Neural progenitor cell (in vitro differentiated cells): ENCODE measurements around the gene NCKIPSD. TPM values are rescaled to one million over a fixed set of nuclear protein-coding genes. Genes with fewer than 3 reads are reported as not detected.

Source experiments
- DNase-seq: peaks from one replicate; pipeline ENCODE4 v3.0.0-alpha.2; 2016; ENCODE audit warnings: low spot score
- H2AFZ ChIP-seq: fragments of 200-600 bp; sonication (generic); replicated peaks from 2 replicates; pipeline ENCODE4 v1.6.1; 2016; ENCODE audit warnings: antibody characterized with exemption
- H3F3A ChIP-seq: fragments of 200-600 bp; sonication (generic); 2 replicates; pipeline ENCODE4 v1.6.1; 2016; ENCODE audit warnings: antibody characterized with exemption, low read depth
- H3K27ac ChIP-seq: fragments of 200-600 bp; sonication (generic); 2 replicates; pipeline ENCODE4 v1.5.1; 2016; ENCODE audit warnings: mild to moderate bottlenecking
- H3K27me3 ChIP-seq: fragments of 200-600 bp; sonication (generic); 2 replicates; pipeline ENCODE4 v1.6.1; 2016; ENCODE audit warnings: mild to moderate bottlenecking, moderate library complexity
- H3K36me3 ChIP-seq: fragments of 200-600 bp; sonication (generic); 2 replicates; pipeline ENCODE4 v1.5.1; 2016
- H3K4me1 ChIP-seq: fragments of 200-600 bp; sonication (generic); 2 replicates; pipeline ENCODE4 v1.6.1; 2016; ENCODE audit warnings: mixed run types
- H3K4me2 ChIP-seq: fragments of 200-600 bp; sonication (generic); 2 replicates; pipeline ENCODE4 v1.6.1; 2016
- H3K4me3 ChIP-seq: fragments of 200-600 bp; sonication (generic); 2 replicates; pipeline ENCODE4 v1.5.1; 2016
- H3K79me2 ChIP-seq: fragments of 200-600 bp; sonication (generic); 2 replicates; pipeline ENCODE4 v1.6.1; 2016; ENCODE audit warnings: low read depth
- H3K9ac ChIP-seq: fragments of 200-600 bp; sonication (generic); 2 replicates; pipeline ENCODE4 v1.6.1; 2016
- H3K9me3 ChIP-seq: fragments of 200-600 bp; sonication (generic); 2 replicates; pipeline ENCODE4 v1.5.1; 2016; ENCODE audit warnings: low read depth
- H4K20me1 ChIP-seq: fragments of 200-600 bp; sonication (generic); 2 replicates; pipeline ENCODE4 v1.6.1; 2016; ENCODE audit warnings: low read depth
- H3K27ac Mint-ChIP-seq: 3 replicates; pipeline ENCODE4 v1.8.0; 2021; ENCODE audit warnings: mixed read lengths
- H3K27me3 Mint-ChIP-seq: 2 replicates; pipeline ENCODE4 v1.8.0; 2022; ENCODE audit warnings: low read depth, mild to moderate bottlenecking, inconsistent platforms, moderate library complexity, mixed read lengths; ENCODE audit not compliant: insufficient read depth
- H3K36me3 Mint-ChIP-seq: 3 replicates; pipeline ENCODE4 v1.8.0; 2021; ENCODE audit warnings: mixed read lengths
- H3K4me1 Mint-ChIP-seq: 3 replicates; pipeline ENCODE4 v1.8.0; 2021; ENCODE audit warnings: mixed read lengths
- H3K4me3 Mint-ChIP-seq: 3 replicates; pipeline ENCODE4 v1.8.0; 2021; ENCODE audit warnings: mild to moderate bottlenecking, moderate library complexity, mixed read lengths
- H3K9me3 Mint-ChIP-seq: 3 replicates; pipeline ENCODE4 v1.8.0; 2020; ENCODE audit warnings: mixed read lengths
- EZH2 ChIP-seq: fragments of 200-600 bp; sonication (generic); IDR thresholded peaks from 2 replicates; pipeline ENCODE4 v1.6.1; 2017; ENCODE audit warnings: antibody characterized with exemption, mild to moderate bottlenecking, moderate library complexity
- EZH2phosphoT487 ChIP-seq: fragments of 200-600 bp; sonication (generic); IDR thresholded peaks from 2 replicates; pipeline ENCODE4 v1.6.1; 2017; ENCODE audit warnings: antibody characterized with exemption
- total RNA-seq: library from RNA; depleted of rRNA; stranded (reverse); fragments of >200 nt; gene quantifications from 2 replicates; pipeline ENCODE4 v1.2.3, GENCODE V29; 2015; ENCODE audit warnings: low replicate concordance
- TF ChIP-seq, protein P1 (sequence below): fragments of 200-600 bp; sonication (generic); IDR thresholded peaks from 2 replicates; pipeline ENCODE4 v1.5.1; 2017; ENCODE audit warnings: antibody characterized with exemption, mild to moderate bottlenecking

The NCKIPSD gene
- total RNA-seq, 1 donor from 2014 or later, result 32.8 TPM

DNA sequence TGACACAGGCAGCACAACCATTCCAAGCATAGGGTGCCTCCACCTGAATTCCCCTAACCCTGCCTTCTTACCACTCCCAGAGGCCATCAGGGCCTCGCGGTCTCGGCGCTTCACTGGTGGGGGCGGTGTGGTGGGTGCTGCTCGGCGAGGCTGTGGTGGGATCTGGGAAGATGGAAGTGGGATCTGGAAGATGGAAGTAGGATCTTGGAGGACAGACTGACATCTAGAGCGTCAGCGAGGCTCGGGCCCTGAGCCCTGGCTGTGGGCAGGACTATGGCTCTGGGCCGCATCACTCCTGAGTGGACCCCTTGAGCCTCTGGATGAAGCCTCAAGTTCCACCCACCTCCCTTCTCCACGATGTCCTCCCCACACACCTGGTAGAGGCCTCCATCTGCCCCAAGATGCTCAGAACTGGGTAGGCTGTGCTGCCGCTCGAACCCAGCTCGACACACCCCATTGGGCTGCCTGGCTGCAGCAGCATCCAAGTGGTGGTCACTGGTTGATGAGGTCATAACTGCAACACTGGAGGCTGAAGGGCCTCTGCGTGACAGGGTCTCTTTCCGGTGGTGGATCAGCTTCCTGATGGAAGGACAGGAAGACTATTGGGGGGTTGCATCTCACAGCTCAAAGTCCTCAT lies 3.6 kb downstream of the NCKIPSD start:
- Histone ChIP-seq H3K4me3 (no peak overlapping the region), H4K20me1 (peaks cover 34% of the 10 kb centered on the region), H3K36me3 (no peaks in the 10 kb centered on the region), H3F3A (peaks cover 12% of the 10 kb centered on the region), H2AFZ (no peak overlapping the region), H3K9ac (no peak overlapping the region), H3K9me3 (no peaks in the 10 kb centered on the region), H3K4me2 (no peak overlapping the region), H3K27ac (no peak overlapping the region), H3K4me1 (peaks cover 9% of the 10 kb centered on the region), H3K27me3 (no peaks in the 10 kb centered on the region), H3K79me2 (peaks cover 28% of the 10 kb centered on the region)
- Mint-ChIP-seq H3K36me3 (peaks cover 29% of the 10 kb centered on the region), H3K9me3 (no peaks in the 10 kb centered on the region), H3K27me3 (peaks cover 17% of the 10 kb centered on the region), H3K27ac (no peak overlapping the region), H3K4me3 (peak overlapping the region; percentile 93), H3K4me1 (peaks cover 20% of the 10 kb centered on the region)
- TF ChIP-seq EZH2phosphoT487 (no peak), EZH2 (no peak)
- TF ChIP-seq, protein P1, sequence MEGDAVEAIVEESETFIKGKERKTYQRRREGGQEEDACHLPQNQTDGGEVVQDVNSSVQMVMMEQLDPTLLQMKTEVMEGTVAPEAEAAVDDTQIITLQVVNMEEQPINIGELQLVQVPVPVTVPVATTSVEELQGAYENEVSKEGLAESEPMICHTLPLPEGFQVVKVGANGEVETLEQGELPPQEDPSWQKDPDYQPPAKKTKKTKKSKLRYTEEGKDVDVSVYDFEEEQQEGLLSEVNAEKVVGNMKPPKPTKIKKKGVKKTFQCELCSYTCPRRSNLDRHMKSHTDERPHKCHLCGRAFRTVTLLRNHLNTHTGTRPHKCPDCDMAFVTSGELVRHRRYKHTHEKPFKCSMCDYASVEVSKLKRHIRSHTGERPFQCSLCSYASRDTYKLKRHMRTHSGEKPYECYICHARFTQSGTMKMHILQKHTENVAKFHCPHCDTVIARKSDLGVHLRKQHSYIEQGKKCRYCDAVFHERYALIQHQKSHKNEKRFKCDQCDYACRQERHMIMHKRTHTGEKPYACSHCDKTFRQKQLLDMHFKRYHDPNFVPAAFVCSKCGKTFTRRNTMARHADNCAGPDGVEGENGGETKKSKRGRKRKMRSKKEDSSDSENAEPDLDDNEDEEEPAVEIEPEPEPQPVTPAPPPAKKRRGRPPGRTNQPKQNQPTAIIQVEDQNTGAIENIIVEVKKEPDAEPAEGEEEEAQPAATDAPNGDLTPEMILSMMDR, result no peak
- DNase-seq, result no peak

DNA sequence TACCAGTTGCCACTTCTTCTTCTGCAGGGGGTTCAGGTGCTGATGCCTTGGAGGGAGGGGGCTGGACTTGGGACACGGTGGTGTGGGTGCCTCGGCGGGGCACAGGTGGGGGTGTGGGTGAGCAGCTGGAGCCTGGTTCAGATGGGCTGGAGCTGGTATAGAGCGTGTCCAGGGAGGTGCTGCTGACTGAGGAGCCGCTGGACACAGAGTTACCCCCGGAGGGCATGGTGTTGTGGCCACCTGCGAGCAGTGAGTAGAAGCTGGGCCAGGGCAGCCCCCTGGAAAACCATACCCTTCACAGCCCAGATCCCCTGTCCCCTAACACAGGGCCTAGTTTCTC lies 4.2 kb downstream of the NCKIPSD start:
- TF ChIP-seq EZH2phosphoT487, result no peak
- TF ChIP-seq, protein P1, result no peak
- no peak for TF ChIP-seq EZH2
- Histone ChIP-seq H3K9ac (no peak overlapping the region), H3K4me1 (peaks cover 9% of the 10 kb centered on the region), H3K79me2 (peaks cover 28% of the 10 kb centered on the region), H3K4me2 (no peak overlapping the region), H3K27ac (no peak overlapping the region), H3K36me3 (no peaks in the 10 kb centered on the region), H3K4me3 (no peak overlapping the region), H2AFZ (no peak overlapping the region), H4K20me1 (peaks cover 29% of the 10 kb centered on the region), H3K27me3 (no peaks in the 10 kb centered on the region), H3F3A (peaks cover 6% of the 10 kb centered on the region), H3K9me3 (no peaks in the 10 kb centered on the region)
- no peak for DNase-seq
- no peaks in the 10 kb centered on the region for H3K9me3 Mint-ChIP-seq
- H3K4me3 Mint-ChIP-seq, result no peak overlapping the region
- H3K27me3 Mint-ChIP-seq, result peaks cover 15% of the 10 kb centered on the region
- H3K4me1 Mint-ChIP-seq, result peaks cover 18% of the 10 kb centered on the region
- peaks cover 29% of the 10 kb centered on the region for H3K36me3 Mint-ChIP-seq
- no peak overlapping the region for H3K27ac Mint-ChIP-seq

DNA sequence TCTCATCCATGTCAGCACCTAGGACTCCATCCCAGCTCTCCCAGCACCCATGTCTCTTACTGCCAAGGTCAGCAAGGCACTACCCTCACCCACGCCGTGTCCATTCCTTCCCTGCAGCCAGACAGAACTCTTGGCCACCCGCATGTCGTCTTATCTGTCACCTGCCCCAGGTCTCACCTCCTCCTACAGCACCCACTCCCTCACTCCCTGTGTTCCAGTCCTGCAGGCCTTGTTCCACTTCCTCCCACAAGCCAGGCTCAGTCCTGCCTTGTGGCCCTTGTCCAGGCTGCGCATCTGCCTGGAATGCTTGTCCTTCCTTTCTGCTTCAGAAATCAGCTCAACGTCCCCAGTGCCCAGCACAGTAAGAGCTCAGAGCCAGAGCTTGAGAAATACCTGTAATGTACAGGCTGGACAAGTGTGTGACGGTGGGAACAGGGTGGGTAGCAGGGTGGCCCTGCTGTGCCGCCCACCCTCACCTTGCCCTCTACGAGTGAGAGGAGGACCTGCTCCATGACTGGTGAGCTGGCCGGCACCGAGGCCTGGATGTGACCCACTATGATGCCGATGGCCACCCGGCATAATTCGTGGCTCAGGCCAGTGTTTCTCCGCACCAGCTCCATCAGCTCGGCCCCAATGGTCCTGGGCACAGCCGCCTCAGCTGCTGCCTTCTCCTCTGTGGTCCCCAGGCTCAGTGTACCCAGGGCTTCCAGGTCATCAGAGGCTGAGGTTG lies 4.7 kb downstream of the NCKIPSD start:
- Histone ChIP-seq H3K79me2 (peaks cover 28% of the 10 kb centered on the region), H3K4me2 (no peak overlapping the region), H3K27me3 (no peaks in the 10 kb centered on the region), H3K4me1 (peaks cover 9% of the 10 kb centered on the region), H3K9ac (no peak overlapping the region), H4K20me1 (peaks cover 24% of the 10 kb centered on the region), H3K36me3 (no peaks in the 10 kb centered on the region), H3K4me3 (no peak overlapping the region), H3K9me3 (no peaks in the 10 kb centered on the region), H3K27ac (no peak overlapping the region), H3F3A (peaks cover under 1% of the 10 kb centered on the region), H2AFZ (no peak overlapping the region)
- Mint-ChIP-seq H3K9me3 (no peaks in the 10 kb centered on the region), H3K27ac (peak overlapping the region; percentile 67), H3K27me3 (peaks cover 16% of the 10 kb centered on the region), H3K36me3 (peaks cover 34% of the 10 kb centered on the region), H3K4me1 (peaks cover 16% of the 10 kb centered on the region), H3K4me3 (no peak overlapping the region)
- no peak for TF ChIP-seq EZH2
- TF ChIP-seq, protein P1, result no peak
- no peak for TF ChIP-seq EZH2phosphoT487
- no peak for DNase-seq
